ENCODE data around the gene AP3S2. TPM values are rescaled to one million over a fixed set of nuclear protein-coding genes. Genes with fewer than 3 reads are reported as not detected.

The AP3S2 gene
- total RNA-seq, 1 donor from 2014 or later, result 39.5 TPM

DNA sequence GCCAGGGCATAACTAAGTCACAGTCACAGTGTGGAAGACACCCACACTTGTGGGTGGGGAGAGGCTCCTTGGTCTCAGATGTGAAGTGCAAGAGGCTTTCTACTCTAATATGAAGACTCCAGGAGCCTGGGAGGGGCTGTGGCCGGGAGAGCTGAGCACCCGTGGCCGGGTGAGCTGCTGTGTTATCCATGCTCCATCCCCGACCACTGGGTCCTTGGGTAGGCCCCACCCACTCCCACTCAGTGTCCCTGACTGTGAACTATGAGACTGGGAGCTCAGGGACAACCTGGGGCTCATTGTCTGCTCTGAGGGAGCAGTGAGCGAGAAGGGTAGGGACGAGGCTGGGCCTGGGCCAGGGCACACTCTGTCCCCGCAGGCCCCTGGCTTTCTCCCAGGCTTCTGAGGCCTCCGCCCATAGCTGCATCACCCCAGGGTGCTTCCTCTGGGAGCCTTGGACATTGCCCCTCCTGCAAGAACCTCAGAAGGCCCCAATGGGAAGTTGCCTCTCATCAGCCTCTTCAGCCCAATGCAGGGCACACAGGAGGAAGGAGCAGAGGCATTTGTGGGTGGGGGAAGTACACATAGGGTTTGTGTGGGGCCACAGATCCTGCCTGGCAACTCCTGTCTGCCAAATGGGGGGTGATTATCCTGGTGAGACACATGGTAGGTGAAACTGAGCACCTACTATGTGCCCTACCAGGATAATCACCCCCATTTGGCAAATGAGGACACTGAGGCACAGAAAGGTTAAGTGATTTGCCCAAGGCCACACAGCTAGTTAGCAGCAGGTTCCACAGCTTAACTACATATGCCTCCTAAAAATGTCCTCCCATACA, 81.6 kb downstream of the AP3S2 start:
- DNase-seq (ENCODE audit: extremely low spot score in 2 of 2), result no peak
- H3K9me3 ChIP-seq, result no peaks in the 10 kb centered on the region
- peak overlapping the region; percentile 72 for H3K27ac ChIP-seq
- intact Hi-C loops (cut with DNase I), result no loop called here
- TF ChIP-seq POLR2A (IDR thresholded peaks at IDR 0.05), result no peak
- TF ChIP-seq, protein P1, sequence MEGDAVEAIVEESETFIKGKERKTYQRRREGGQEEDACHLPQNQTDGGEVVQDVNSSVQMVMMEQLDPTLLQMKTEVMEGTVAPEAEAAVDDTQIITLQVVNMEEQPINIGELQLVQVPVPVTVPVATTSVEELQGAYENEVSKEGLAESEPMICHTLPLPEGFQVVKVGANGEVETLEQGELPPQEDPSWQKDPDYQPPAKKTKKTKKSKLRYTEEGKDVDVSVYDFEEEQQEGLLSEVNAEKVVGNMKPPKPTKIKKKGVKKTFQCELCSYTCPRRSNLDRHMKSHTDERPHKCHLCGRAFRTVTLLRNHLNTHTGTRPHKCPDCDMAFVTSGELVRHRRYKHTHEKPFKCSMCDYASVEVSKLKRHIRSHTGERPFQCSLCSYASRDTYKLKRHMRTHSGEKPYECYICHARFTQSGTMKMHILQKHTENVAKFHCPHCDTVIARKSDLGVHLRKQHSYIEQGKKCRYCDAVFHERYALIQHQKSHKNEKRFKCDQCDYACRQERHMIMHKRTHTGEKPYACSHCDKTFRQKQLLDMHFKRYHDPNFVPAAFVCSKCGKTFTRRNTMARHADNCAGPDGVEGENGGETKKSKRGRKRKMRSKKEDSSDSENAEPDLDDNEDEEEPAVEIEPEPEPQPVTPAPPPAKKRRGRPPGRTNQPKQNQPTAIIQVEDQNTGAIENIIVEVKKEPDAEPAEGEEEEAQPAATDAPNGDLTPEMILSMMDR (IDR thresholded peaks at IDR 0.05), result no peak
- TF ChIP-seq POLR2AphosphoS5 (IDR thresholded peaks at IDR 0.05; ENCODE audit: insufficient read depth in 1 of 2, low read depth in 1 of 2), result peak in 1 of 2 donors; percentile 65
- H3K4me1 ChIP-seq, result peaks cover 62% of the 10 kb centered on the region
- no peak overlapping the region for H3K4me3 ChIP-seq
- H3K36me3 ChIP-seq, result no peaks in the 10 kb centered on the region
- no peaks in the 10 kb centered on the region for H3K27me3 ChIP-seq

DNA sequence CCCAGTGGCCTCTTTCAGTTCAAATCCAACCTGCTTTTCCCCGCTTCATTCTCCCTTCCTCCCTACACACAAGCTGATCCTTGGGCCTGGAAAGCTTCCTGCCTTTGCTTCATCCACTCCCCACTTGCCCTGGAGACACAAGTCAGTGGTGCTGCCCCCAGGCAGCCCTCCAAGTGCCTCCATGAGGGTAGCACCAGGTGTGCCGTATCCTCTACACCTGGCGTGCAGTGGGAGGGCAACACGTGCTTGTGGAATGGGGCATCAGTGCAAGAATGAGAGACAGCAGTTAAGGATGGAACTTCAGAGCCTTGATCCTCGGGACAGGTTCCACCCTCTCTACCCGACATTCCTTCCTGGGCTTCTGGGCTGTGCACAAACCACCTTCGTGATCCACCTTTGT, 83.0 kb downstream of the AP3S2 start:
- Histone ChIP-seq H3K4me3 (no peak overlapping the region), H3K9me3 (no peaks in the 10 kb centered on the region), H3K27ac (no peak overlapping the region), H3K4me1 (peaks cover 62% of the 10 kb centered on the region), H3K36me3 (no peaks in the 10 kb centered on the region), H3K27me3 (no peaks in the 10 kb centered on the region)
- TF ChIP-seq POLR2AphosphoS5 (IDR thresholded peaks at IDR 0.05; ENCODE audit: insufficient read depth in 1 of 2, low read depth in 1 of 2) (no peak), POLR2A (IDR thresholded peaks at IDR 0.05) (no peak)
- TF ChIP-seq, protein P1 (IDR thresholded peaks at IDR 0.05), result no peak
- intact Hi-C loops (cut with DNase I), result no loop called here
- DNase-seq (ENCODE audit: extremely low spot score in 2 of 2), result no peak

DNA sequence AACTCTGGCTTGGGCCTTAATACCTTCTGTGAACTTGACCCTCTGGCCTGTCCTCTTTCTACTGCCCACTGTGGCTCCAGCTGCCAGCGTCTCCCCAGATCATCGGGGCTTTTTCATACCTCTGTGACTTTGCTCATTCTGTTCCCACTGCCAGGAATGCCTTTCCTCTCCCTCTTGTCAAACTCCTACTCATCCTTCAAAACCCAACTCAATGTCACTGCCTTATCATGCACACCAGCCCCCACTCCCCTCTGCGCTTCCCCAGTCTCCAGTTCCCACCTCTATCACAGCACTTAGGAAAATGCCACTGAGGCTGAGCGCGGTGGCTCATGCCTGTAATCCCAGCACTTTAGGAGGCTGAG, 84.0 kb downstream of the AP3S2 start:
- TF ChIP-seq POLR2A (IDR thresholded peaks at IDR 0.05) (no peak), POLR2AphosphoS5 (IDR thresholded peaks at IDR 0.05; ENCODE audit: insufficient read depth in 1 of 2, low read depth in 1 of 2) (no peak)
- TF ChIP-seq, protein P1 (IDR thresholded peaks at IDR 0.05), result no peak
- Histone ChIP-seq H3K9me3 (no peaks in the 10 kb centered on the region), H3K4me3 (no peak overlapping the region), H3K36me3 (no peaks in the 10 kb centered on the region), H3K27ac (no peak overlapping the region), H3K27me3 (no peaks in the 10 kb centered on the region), H3K4me1 (peaks cover 56% of the 10 kb centered on the region)
- intact Hi-C loops (cut with DNase I), result no loop called here
- DNase-seq (ENCODE audit: extremely low spot score in 2 of 2), result no peak

DNA sequence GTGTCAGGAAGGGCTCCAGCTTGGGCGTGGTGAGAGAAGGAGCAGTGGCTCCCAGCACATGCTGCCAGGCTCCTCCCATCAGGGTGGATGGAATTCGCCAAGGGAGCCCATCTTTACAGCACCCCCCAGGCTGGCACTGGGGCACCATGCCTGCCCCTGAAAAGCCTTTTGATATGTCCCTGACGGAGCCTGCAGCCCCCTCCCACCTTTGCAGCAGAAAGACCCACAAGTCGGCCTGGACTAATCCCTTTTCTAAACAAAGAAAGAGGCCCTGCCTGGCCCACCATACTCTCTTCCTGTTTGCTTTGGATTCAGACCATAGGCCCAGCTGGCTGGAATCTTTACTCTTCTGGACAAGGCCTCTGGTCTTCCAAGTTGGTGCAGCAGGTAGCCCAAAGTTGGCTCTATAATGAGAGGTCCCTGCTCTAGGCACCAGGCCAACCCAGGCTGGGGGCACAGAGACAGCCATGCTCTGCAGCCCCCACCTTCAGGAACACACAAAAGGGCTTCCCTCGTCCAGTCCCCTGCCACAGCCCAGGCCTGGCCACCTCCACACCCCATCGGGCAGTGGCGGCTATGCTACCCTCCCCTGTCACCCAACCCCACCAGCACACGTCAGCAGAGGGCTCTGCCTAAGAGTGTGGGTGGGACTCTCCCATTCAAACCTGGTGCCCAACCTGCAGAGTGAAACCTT, 84.6 kb downstream of the AP3S2 start:
- no peaks in the 10 kb centered on the region for H3K36me3 ChIP-seq
- DNase-seq (ENCODE audit: extremely low spot score in 2 of 2), result no peak
- H3K27ac ChIP-seq, result no peak overlapping the region
- no peaks in the 10 kb centered on the region for H3K27me3 ChIP-seq
- H3K4me1 ChIP-seq, result peaks cover 51% of the 10 kb centered on the region
- H3K9me3 ChIP-seq, result no peaks in the 10 kb centered on the region
- H3K4me3 ChIP-seq, result no peak overlapping the region
- intact Hi-C loops (cut with DNase I), result no loop called here
- no peak for TF ChIP-seq POLR2A (IDR thresholded peaks at IDR 0.05)
- TF ChIP-seq POLR2AphosphoS5 (IDR thresholded peaks at IDR 0.05; ENCODE audit: insufficient read depth in 1 of 2, low read depth in 1 of 2), result no peak
- TF ChIP-seq, protein P1 (IDR thresholded peaks at IDR 0.05), result no peak

Measured in vagina (tissue), 2 donors.